ENCODE data around the gene S1PR4. TPM values are rescaled to one million over a fixed set of nuclear protein-coding genes. Genes with fewer than 3 reads are reported as not detected.
A peak's percentile ranks its signal among the peaks of the same experiment; 100 is the strongest.

Gene S1PR4
- total and polyA plus RNA-seq, 9 of the 15 experiments (the other 6 are each of a cell fraction or from before 2014, with no cell fraction given), result 0.27 TPM; not detected in 8

- no peak for ATAC-seq
- 4% methylated on average over 12 of the region's 12 CpGs for WGBS (ENCODE audit: insufficient coverage, low coverage, missing lambda C conversion rate)
- BruUV-seq (replicated peaks), result no TSS peak
- ChIA-PET CTCF (ENCODE audit: low intra/inter-chr PET ratio) (no interaction called here), POLR2A (interaction anchor here (0.5 to 0.7 kb wide), 2 partner anchors 14 to 221 kb away, joined by 3 read pairs; no protein-coding TSS in a partner anchor)
- no peak overlapping the region for H3K4me3 ChIP-seq
- H3K27me3 ChIP-seq (ENCODE audit: control insufficient read depth in 2 of 2, insufficient read depth in 2 of 2, low read length in 2 of 2), result peaks cover 6 to 40% of the 10 kb centered on the region in 2 experiments; a peak in 4 of 5 replicates
- H3K27ac ChIP-seq (ENCODE audit: extremely low read depth, low read depth, low read length), result no peak overlapping the region
- H3K9me1 ChIP-seq (ENCODE audit: control insufficient read depth, insufficient read depth, low read length), result no peaks in the 10 kb centered on the region
- H4K20me1 ChIP-seq (replicated peaks; ENCODE audit: control insufficient read depth, insufficient read depth, low read length), result peaks cover 5% of the 10 kb centered on the region
- DNase-seq (ENCODE audit: extremely low read depth in 1 of 4, low spot score in 3 of 4), result no peak
- FAIRE-seq, result no peak
- TF ChIP-seq RBM25 (IDR thresholded peaks at IDR 0.05; ENCODE audit: low read depth, low read length, severe bottlenecking) (peak; percentile 34), ZNF740 (CRISPR knock-in tag; IDR thresholded peaks at IDR 0.05) (0 out of 2 replicates have a peak, but pooled peaks have one; percentile 26), ZNF740 (tag; IDR thresholded peaks at IDR 0.05) (no peak), BCOR (IDR thresholded peaks at IDR 0.05) (peak; percentile 59; the same call in 1 of the 2 replicates), ZFP36 (IDR thresholded peaks at IDR 0.05; ENCODE audit: low read depth, low read length, partially characterized antibody) (peak; percentile 84), RBM15 (IDR thresholded peaks at IDR 0.05; ENCODE audit: insufficient read depth, low read length) (no peak)
- H3K36me3 ChIP-seq (ENCODE audit: control insufficient read depth, insufficient read depth, low read length), result no peaks in the 10 kb centered on the region
- H3K9ac ChIP-seq (ENCODE audit: insufficient read depth in 1 of 2, low read depth in 2 of 2, low read length in 2 of 2), result no peak overlapping the region
- no peak overlapping the region for H2AFZ ChIP-seq (ENCODE audit: low read depth, low read length)
- intact Hi-C loops (cut with micrococcal nuclease), result no loop called here
- H3K79me2 ChIP-seq (ENCODE audit: control insufficient read depth, insufficient read depth, low read length), result no peaks in the 10 kb centered on the region
- in situ Hi-C loops (cut with MboI), result no loop called here
- peaks cover 0 to 26% of the 10 kb centered on the region in 2 experiments; a peak in 2 of 5 replicates for H3K4me1 ChIP-seq (replicated peaks in 1 of 2; ENCODE audit: control insufficient read depth in 2 of 2, insufficient read depth in 2 of 2, low read length in 2 of 2)
- no peak overlapping the region for H3K4me2 ChIP-seq (ENCODE audit: insufficient read depth, low read length)
- no peaks in the 10 kb centered on the region for H3K9me3 ChIP-seq (replicated peaks; ENCODE audit: control insufficient read depth, insufficient read depth, low read depth, low read length)
These were observed 48.6 kb downstream of the S1PR4 start for GRCh38 chr19:3227054-3227626.

All from K562 (cell line).